Keratinocyte (primary cell): ENCODE results near the gene PLCL2. TPM values are rescaled to one million over a fixed set of nuclear protein-coding genes. Genes with fewer than 3 reads are reported as not detected.

Experiments
- DNase-seq: peaks from one replicate; pipeline ENCODE4 v3.0.0-alpha.2; 2011; ENCODE audit warnings: low read depth, missing footprints, low spot score
- FAIRE-seq: peaks from 2 replicates; lab custom pipeline; 2011; peaks lifted over from hg19 to GRCh38; lab: Jason Lieb, UNC
- H2AFZ ChIP-seq: 2 replicates; pipeline ENCODE4 v1.6.0; 2012; ENCODE audit warnings: low read length, control low read depth, inconsistent platforms; ENCODE audit not compliant: control insufficient read depth
- H3K27ac ChIP-seq: 2 replicates; pipeline ENCODE4 v1.5.1; 2011; ENCODE audit warnings: low read length; ENCODE audit not compliant: control insufficient read depth, insufficient read depth
- H3K27me3 ChIP-seq: 3 replicates; pipeline ENCODE4 v1.6.0; 2011; ENCODE audit warnings: low read length; ENCODE audit not compliant: control insufficient read depth, insufficient read depth; ENCODE audit errors: extremely low read depth
- H3K36me3 ChIP-seq, 2 experiments: 2 replicates in 1 of 2; 3 replicates in 1 of 2; pipeline ENCODE4 v1.5.1; 2011; ENCODE audit warnings: low read length in 2 of 2, mild to moderate bottlenecking in 1 of 2; ENCODE audit not compliant: control insufficient read depth in 2 of 2, insufficient read depth in 2 of 2; ENCODE audit errors: extremely low read depth in 1 of 2
- H3K4me1 ChIP-seq: 3 replicates; pipeline ENCODE4 v1.5.1; 2011; ENCODE audit warnings: low read length; ENCODE audit not compliant: control insufficient read depth, insufficient read depth; ENCODE audit errors: extremely low read depth
- H3K4me2 ChIP-seq: 3 replicates; pipeline ENCODE4 v1.6.0; 2011; ENCODE audit warnings: low read depth, low read length; ENCODE audit not compliant: control insufficient read depth, insufficient read depth; ENCODE audit errors: extremely low read depth
- H3K4me3 ChIP-seq, 3 experiments: fragments of 200-600 bp in 1 of 3; sonication (generic) in 1 of 3; 2 replicates in 2 of 3; 3 replicates in 1 of 3; pipeline ENCODE4 v1.5.1; 2011 to 2016; ENCODE audit warnings: low read length in 3 of 3, mild to moderate bottlenecking in 3 of 3, control low read depth in 2 of 3, inconsistent platforms in 1 of 3, low read depth in 1 of 3, mixed read lengths in 1 of 3, mixed run types in 1 of 3, moderate library complexity in 1 of 3; ENCODE audit not compliant: control insufficient read depth in 2 of 3, insufficient read depth in 2 of 3; ENCODE audit errors: extremely low read depth in 1 of 3
- H3K79me2 ChIP-seq: 2 replicates; pipeline ENCODE4 v1.6.0; 2012; ENCODE audit warnings: low read length; ENCODE audit not compliant: control insufficient read depth, insufficient read depth
- H3K9ac ChIP-seq: 3 replicates; pipeline ENCODE4 v1.6.0; 2011; ENCODE audit warnings: low read length; ENCODE audit not compliant: control insufficient read depth, insufficient read depth; ENCODE audit errors: extremely low read depth
- H3K9me1 ChIP-seq: 3 replicates; pipeline ENCODE4 v1.6.0; 2011; ENCODE audit warnings: low read length; ENCODE audit not compliant: control insufficient read depth, insufficient read depth; ENCODE audit errors: extremely low read depth
- H3K9me3 ChIP-seq: 2 replicates; pipeline ENCODE4 v1.5.1; 2012; ENCODE audit warnings: low read depth, low read length; ENCODE audit not compliant: control insufficient read depth
- H4K20me1 ChIP-seq: 3 replicates; pipeline ENCODE4 v1.6.0; 2011; ENCODE audit warnings: low read length; ENCODE audit not compliant: control insufficient read depth, insufficient read depth; ENCODE audit errors: extremely low read depth
- EZH2 ChIP-seq: IDR thresholded peaks from one replicate; pipeline ENCODE4 v1.6.1; 2012; ENCODE audit warnings: inconsistent platforms, mild to moderate bottlenecking, low read length, moderate library complexity
- dilution Hi-C: fragments of 300-500 bp; cut with MboI; formaldehyde crosslinking; loops from one replicate; pipeline ENCODE4 v1.7.0; 2020; ENCODE audit warnings: low sequenced_read_pairs; ENCODE audit not compliant: extremely low pct_ligation_motif_present
- polyA plus RNA-seq, 5 experiments: library from polyadenylated mRNA; depleted of rRNA in 3 of 5; stranded (reverse) in 3 of 5; stranded (forward) in 1 of 5; unstranded in 1 of 5; fragments of >200 nt; gene quantifications; 1 replicate in 1 of 5; 2 replicates in 3 of 5; 3 replicates in 1 of 5; pipeline versions ENCODE4 v1.2.1 to v1.2.3, GENCODE V29; 2011 to 2012; ENCODE audit warnings: missing spikeins in 2 of 5, low read depth in 1 of 5, low replicate concordance in 1 of 5
- TF ChIP-seq, protein P1 (sequence below), 3 experiments: IDR thresholded peaks in 1 of 3; conservative IDR thresholded peaks in 1 of 3; optimal IDR thresholded peaks in 1 of 3; 2 replicates in 2 of 3; 3 replicates in 1 of 3; pipeline versions ENCODE3 to v1.5.1; 2011; ENCODE audit warnings: low read length in 3 of 3, mild to moderate bottlenecking in 3 of 3, moderate library complexity in 2 of 3, control low read depth in 1 of 3, inconsistent platforms in 1 of 3; ENCODE audit not compliant: insufficient read depth in 2 of 3; ENCODE audit errors: extremely low read depth in 1 of 3

The PLCL2 gene
- polyA plus RNA-seq, 1 donor (not counting 4 experiments of a cell fraction or from before 2014, with no cell fraction given): 0.20 TPM

DNA sequence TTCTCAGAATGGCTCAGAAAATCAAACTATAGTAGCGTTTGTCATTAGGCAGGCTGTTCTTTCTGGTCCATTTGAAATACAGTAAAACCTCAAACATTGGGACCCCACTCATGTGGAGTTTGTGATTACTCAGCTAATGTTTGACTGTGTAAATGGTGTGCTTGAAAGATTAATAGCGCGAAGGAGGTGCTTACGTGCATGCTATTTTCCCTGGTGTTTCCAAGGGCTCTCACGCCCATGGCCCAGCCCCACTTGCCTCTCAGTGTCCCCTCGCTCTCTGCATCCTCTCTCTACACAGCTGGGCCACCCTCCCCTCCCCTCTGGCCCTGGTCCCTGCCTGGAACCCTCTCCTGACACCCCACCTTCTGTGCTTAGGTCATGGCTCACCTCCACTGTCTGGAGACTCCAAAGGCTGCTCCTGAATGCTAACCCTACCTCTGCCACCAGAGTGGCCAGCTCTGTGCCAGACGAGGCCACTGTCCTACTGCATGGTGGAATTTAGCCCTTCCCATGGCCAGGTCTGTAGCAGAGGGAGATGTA is 194.2 kb downstream of the PLCL2 start:
- Histone ChIP-seq H3K4me1 (no peaks in the 10 kb centered on the region), H3K9ac (no peak overlapping the region), H3K4me2 (no peak overlapping the region), H3K36me3 (no peaks in the 10 kb centered on the region), H3K27ac (no peak overlapping the region), H3K9me3 (no peaks in the 10 kb centered on the region), H3K4me3 (no peak overlapping the region), H3K79me2 (no peaks in the 10 kb centered on the region), H2AFZ (no peak overlapping the region), H3K27me3 (no peaks in the 10 kb centered on the region), H3K9me1 (no peaks in the 10 kb centered on the region), H4K20me1 (no peaks in the 10 kb centered on the region)
- DNase-seq (no peak), FAIRE-seq (no peak)
- TF ChIP-seq, protein P1, sequence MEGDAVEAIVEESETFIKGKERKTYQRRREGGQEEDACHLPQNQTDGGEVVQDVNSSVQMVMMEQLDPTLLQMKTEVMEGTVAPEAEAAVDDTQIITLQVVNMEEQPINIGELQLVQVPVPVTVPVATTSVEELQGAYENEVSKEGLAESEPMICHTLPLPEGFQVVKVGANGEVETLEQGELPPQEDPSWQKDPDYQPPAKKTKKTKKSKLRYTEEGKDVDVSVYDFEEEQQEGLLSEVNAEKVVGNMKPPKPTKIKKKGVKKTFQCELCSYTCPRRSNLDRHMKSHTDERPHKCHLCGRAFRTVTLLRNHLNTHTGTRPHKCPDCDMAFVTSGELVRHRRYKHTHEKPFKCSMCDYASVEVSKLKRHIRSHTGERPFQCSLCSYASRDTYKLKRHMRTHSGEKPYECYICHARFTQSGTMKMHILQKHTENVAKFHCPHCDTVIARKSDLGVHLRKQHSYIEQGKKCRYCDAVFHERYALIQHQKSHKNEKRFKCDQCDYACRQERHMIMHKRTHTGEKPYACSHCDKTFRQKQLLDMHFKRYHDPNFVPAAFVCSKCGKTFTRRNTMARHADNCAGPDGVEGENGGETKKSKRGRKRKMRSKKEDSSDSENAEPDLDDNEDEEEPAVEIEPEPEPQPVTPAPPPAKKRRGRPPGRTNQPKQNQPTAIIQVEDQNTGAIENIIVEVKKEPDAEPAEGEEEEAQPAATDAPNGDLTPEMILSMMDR (optimal IDR thresholded peaks at IDR 0.05 in 1 of 3, IDR thresholded peaks at IDR 0.05 in 1 of 3, conservative IDR thresholded peaks at IDR 0.05 in 1 of 3; ENCODE audit: extremely low read depth in 1 of 3, insufficient read depth in 2 of 3, low read length in 3 of 3): no peak
- TF ChIP-seq EZH2: no peak
- dilution Hi-C loops: no loop called here

DNA sequence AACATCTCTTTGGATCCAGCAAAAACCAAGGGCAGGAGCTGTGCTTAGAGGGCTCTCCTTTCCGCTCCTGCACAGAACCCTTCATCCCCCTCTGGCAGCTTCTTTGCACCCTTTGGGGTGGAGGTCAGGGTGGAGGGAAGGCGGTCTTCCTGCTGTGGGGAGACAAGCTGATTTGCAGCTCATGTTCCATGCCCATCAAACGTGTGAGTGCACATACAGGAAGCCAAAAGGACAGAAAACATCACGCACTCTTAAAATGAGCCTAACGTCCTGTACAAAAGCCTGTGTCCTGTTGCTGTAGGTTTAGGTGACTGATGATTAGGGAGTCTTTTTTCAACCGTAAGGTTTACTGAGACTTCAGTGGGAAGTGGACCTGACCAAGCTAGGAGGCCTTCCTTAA is 195.2 kb downstream of the PLCL2 start:
- no peak overlapping the region for H3K4me3 ChIP-seq
- dilution Hi-C loops: no loop called here
- no peaks in the 10 kb centered on the region for H3K79me2 ChIP-seq
- no peaks in the 10 kb centered on the region for H4K20me1 ChIP-seq
- H3K9ac ChIP-seq: no peak overlapping the region
- no peaks in the 10 kb centered on the region for H3K9me1 ChIP-seq
- H3K4me2 ChIP-seq: no peak overlapping the region
- DNase-seq (no peak), FAIRE-seq (no peak)
- no peaks in the 10 kb centered on the region for H3K27me3 ChIP-seq
- no peak overlapping the region for H3K27ac ChIP-seq
- TF ChIP-seq, protein P1 (optimal IDR thresholded peaks at IDR 0.05 in 1 of 3, IDR thresholded peaks at IDR 0.05 in 1 of 3, conservative IDR thresholded peaks at IDR 0.05 in 1 of 3; ENCODE audit: extremely low read depth in 1 of 3, insufficient read depth in 2 of 3, low read length in 3 of 3): no peak
- no peak for TF ChIP-seq EZH2
- H3K36me3 ChIP-seq: no peaks in the 10 kb centered on the region
- H2AFZ ChIP-seq: no peak overlapping the region
- no peaks in the 10 kb centered on the region for H3K4me1 ChIP-seq
- no peaks in the 10 kb centered on the region for H3K9me3 ChIP-seq
